C1 segment of cervical spinal cord (tissue), 14 donors: Measurements from ENCODE around the gene ABHD17C.

Experiments used
- DNase-seq, 14 donors: peaks; one replicate each; lab custom pipeline; 2025; lab: John Stamatoyannopoulos, UW

Gene ABHD17C

GRCh38 chr15:80689294-80689693 is 5.8 kb upstream of the ABHD17C start:
- no peak for DNase-seq

- DNase-seq, result no peak
Observed at GRCh38 chr15:80689716-80690115, 5.4 kb upstream of the ABHD17C start.

GRCh38 chr15:80691575-80691974 is 3.5 kb upstream of the ABHD17C start:
- no peak for DNase-seq

- DNase-seq, result peak in 1 of 14 donors; percentile 47
Observed at GRCh38 chr15:80693682-80694610, 1.2 kb upstream of the ABHD17C start.

- DNase-seq, result peak in 5 of 14 donors; percentile 13 to 54 (median 25)
Observed at GRCh38 chr15:80694611-80695098, 455 bp upstream of the ABHD17C start.

- DNase-seq, result peak in 6 of 14 donors; percentile 3 to 45 (median 23)
Observed at GRCh38 chr15:80695911-80696661, 976 bp downstream of the ABHD17C start.

GRCh38 chr15:80697075-80697685 is 2.1 kb downstream of the ABHD17C start:
- no peak for DNase-seq

- DNase-seq, result no peak
Observed at GRCh38 chr15:80698676-80699075, 3.6 kb downstream of the ABHD17C start.

- DNase-seq, result no peak
Observed at GRCh38 chr15:80699981-80700380, 4.9 kb downstream of the ABHD17C start.

GRCh38 chr15:80701676-80702311 is 6.7 kb downstream of the ABHD17C start:
- no peak for DNase-seq

GRCh38 chr15:80703081-80703480 is 8.0 kb downstream of the ABHD17C start:
- DNase-seq, result no peak

- DNase-seq, result no peak
Observed at GRCh38 chr15:80703965-80704364, 8.9 kb downstream of the ABHD17C start.

- no peak for DNase-seq
Observed at GRCh38 chr15:80706161-80706560, 11.1 kb downstream of the ABHD17C start.

- no peak for DNase-seq
Observed at GRCh38 chr15:80709542-80709941, 14.4 kb downstream of the ABHD17C start.

- DNase-seq, result peak in 1 of 14 donors; percentile 4
Observed at GRCh38 chr15:80710635-80711554, 15.8 kb downstream of the ABHD17C start.

GRCh38 chr15:80711886-80712285 is 16.8 kb downstream of the ABHD17C start:
- no peak for DNase-seq

GRCh38 chr15:80712956-80713355 is 17.8 kb downstream of the ABHD17C start:
- DNase-seq, result no peak

- DNase-seq, result no peak
Observed at GRCh38 chr15:80721476-80721875, 26.4 kb downstream of the ABHD17C start.

- no peak for DNase-seq
Observed at GRCh38 chr15:80722811-80723210, 27.7 kb downstream of the ABHD17C start.

- DNase-seq, result no peak
Observed at GRCh38 chr15:80727196-80727595, 32.1 kb downstream of the ABHD17C start.
